Stimulated activated naive CD8-positive, alpha-beta T cell treated with anti-CD3 and anti-CD28 coated beads, Interleukin-15, Interleukin-2, amounts not matched to agents 100 ng/mL and 50 ng/mL, for 24 hours (primary cell): Measurements from ENCODE around the gene GLMN.
"Not testable (repeated sequence)": the region's sequence is repeated elsewhere in the genome, so short reads cannot be mapped to it uniquely, and the experiment has no call there.

Experiments
- H3K27ac Mint-ChIP-seq: one replicate; pipeline ENCODE4 v1.8.0; 2021; ENCODE audit warnings: mild to moderate bottlenecking, mixed read lengths
- H3K27me3 Mint-ChIP-seq: one replicate; pipeline ENCODE4 v1.8.0; 2021; ENCODE audit warnings: mixed read lengths
- H3K36me3 Mint-ChIP-seq: one replicate; pipeline ENCODE4 v1.8.0; 2021; ENCODE audit warnings: low read depth, mixed read lengths
- H3K4me1 Mint-ChIP-seq: one replicate; pipeline ENCODE4 v1.8.0; 2021; ENCODE audit warnings: low read depth, mixed read lengths
- H3K4me3 Mint-ChIP-seq: one replicate; pipeline ENCODE4 v1.8.0; 2021; ENCODE audit warnings: mild to moderate bottlenecking, mixed read lengths
- H3K9me3 Mint-ChIP-seq: one replicate; pipeline ENCODE4 v1.8.0; 2021; ENCODE audit warnings: mixed read lengths

The GLMN gene

GRCh38 chr1:92315766-92316599 lies 17.2 kb upstream of the GLMN start:
- Mint-ChIP-seq H3K4me3 (no peak overlapping the region), H3K27ac (peak overlapping the region; percentile 43), H3K4me1 (peaks cover 65% of the 10 kb centered on the region)

GRCh38 chr1:92314024-92314423 lies 15.2 kb upstream of the GLMN start:
- H3K27me3 Mint-ChIP-seq: no peaks in the 10 kb centered on the region
- H3K36me3 Mint-ChIP-seq: peaks cover 58% of the 10 kb centered on the region
- H3K4me1 Mint-ChIP-seq: peaks cover 66% of the 10 kb centered on the region
- no peaks in the 10 kb centered on the region for H3K9me3 Mint-ChIP-seq
- H3K27ac Mint-ChIP-seq: peak overlapping the region; percentile 41
- no peak overlapping the region for H3K4me3 Mint-ChIP-seq

More at GRCh38 chr1:92315766-92316599, 17.2 kb upstream of the GLMN start:
- H3K9me3 Mint-ChIP-seq: no peaks in the 10 kb centered on the region
- no peaks in the 10 kb centered on the region for H3K27me3 Mint-ChIP-seq
- H3K36me3 Mint-ChIP-seq: peaks cover 59% of the 10 kb centered on the region

DNA sequence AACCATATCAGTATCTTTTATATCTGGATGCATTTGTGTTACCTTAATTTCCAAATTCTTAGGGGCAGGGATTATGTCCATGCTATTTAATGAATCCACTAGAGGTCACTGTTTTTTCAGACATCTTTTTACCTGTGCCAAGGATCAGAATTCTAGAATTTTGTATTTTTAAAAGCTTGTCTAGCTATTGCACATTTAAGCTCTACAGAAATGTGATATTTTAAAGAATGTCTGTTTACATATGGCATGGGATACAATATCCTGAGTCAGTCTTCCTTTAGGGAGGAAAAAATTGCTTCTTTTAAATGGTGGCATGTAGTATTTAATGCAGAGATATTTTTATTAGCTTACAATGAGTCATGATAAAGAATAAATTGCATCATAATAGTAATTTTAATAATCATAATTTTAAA lies 11.4 kb upstream of the GLMN start:
- H3K27me3 Mint-ChIP-seq: no peaks in the 10 kb centered on the region
- peaks cover 27% of the 10 kb centered on the region for H3K4me1 Mint-ChIP-seq
- no peak overlapping the region for H3K27ac Mint-ChIP-seq
- H3K9me3 Mint-ChIP-seq: no peaks in the 10 kb centered on the region
- H3K36me3 Mint-ChIP-seq: peaks cover 66% of the 10 kb centered on the region
- H3K4me3 Mint-ChIP-seq: no peak overlapping the region

DNA sequence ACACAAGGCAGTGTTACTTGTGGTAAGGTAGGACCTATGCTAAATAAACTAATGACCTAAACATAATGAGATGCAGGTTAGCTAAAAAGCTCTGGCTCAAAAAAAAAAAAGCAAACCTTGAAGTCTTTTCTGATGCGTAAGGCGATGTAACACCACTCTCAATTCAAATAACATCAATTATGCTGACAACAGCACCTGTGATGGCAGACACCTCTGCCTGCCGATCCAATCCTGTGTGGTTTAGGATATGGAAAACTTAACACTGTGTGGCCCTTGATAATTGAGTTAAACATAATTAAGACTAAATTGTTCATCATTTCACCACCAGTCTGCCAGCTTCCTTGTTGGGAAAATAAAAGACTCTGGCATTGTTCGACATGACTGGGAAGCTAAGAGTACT lies 9.2 kb upstream of the GLMN start:
- no peaks in the 10 kb centered on the region for H3K9me3 Mint-ChIP-seq
- no peak overlapping the region for H3K27ac Mint-ChIP-seq
- H3K27me3 Mint-ChIP-seq: no peaks in the 10 kb centered on the region
- H3K4me3 Mint-ChIP-seq: no peak overlapping the region
- peaks cover 8% of the 10 kb centered on the region for H3K4me1 Mint-ChIP-seq
- peaks cover 58% of the 10 kb centered on the region for H3K36me3 Mint-ChIP-seq

- Mint-ChIP-seq H3K9me3 (no peaks in the 10 kb centered on the region), H3K4me1 (peaks cover 11% of the 10 kb centered on the region), H3K27me3 (no peaks in the 10 kb centered on the region), H3K36me3 (peaks cover 51% of the 10 kb centered on the region), H3K27ac (no peak overlapping the region), H3K4me3 (no peak overlapping the region)
Observed at GRCh38 chr1:92306020-92306419, 7.2 kb upstream of the GLMN start.

DNA sequence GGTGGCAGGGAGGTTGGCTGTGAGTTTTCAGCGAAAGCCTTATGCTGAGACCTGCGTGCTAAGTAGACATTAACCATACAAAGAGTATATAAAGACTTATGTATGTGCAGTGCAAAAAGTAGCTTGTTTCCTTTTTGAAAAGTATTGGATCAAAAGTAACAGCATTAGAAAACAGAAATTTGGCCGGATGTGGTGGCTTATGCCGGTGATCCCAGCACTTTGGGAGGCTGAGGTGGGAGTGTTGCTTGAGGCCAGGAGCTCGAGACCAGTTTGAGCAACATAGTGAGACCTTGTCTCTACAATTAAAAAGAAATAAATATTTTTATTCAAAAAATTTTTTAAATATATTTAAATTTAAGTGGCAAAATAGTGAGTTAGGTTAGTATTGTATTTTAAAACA lies 2.2 kb upstream of the GLMN start:
- Mint-ChIP-seq H3K4me3 (no peak overlapping the region), H3K27ac (no peak overlapping the region), H3K36me3 (peaks cover 44% of the 10 kb centered on the region), H3K4me1 (peaks cover 38% of the 10 kb centered on the region), H3K27me3 (no peaks in the 10 kb centered on the region), H3K9me3 (no peaks in the 10 kb centered on the region)

- Mint-ChIP-seq H3K27me3 (no peaks in the 10 kb centered on the region), H3K9me3 (no peaks in the 10 kb centered on the region), H3K27ac (peak overlapping the region; percentile 97), H3K4me1 (peaks cover 39% of the 10 kb centered on the region), H3K36me3 (peaks cover 50% of the 10 kb centered on the region), H3K4me3 (peak overlapping the region; percentile 96)
Observed at GRCh38 chr1:92299477-92300150, 827 bp upstream of the GLMN start.

DNA sequence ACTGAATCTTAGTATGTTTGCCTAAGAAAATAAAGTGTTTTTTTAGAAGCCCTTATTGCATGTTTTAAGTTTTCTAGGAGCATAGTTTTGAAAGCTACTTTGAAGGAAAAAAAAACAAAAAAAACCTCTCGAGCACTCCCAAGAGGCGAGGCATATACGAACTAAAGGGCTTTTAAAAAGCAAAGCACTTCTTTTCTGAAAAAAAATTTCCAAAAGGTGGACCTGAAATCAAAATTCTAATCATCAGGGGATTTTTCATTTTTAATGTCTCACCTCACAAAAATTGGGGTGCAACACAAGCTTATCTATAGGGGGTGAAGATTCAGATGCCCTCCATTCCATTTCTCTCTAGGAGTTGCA lies 594 bp downstream of the GLMN start:
- peaks cover 48% of the 10 kb centered on the region for H3K36me3 Mint-ChIP-seq
- H3K27me3 Mint-ChIP-seq: no peaks in the 10 kb centered on the region
- peaks cover 39% of the 10 kb centered on the region for H3K4me1 Mint-ChIP-seq
- peak overlapping the region; percentile 97 for H3K27ac Mint-ChIP-seq
- no peaks in the 10 kb centered on the region for H3K9me3 Mint-ChIP-seq
- H3K4me3 Mint-ChIP-seq: peak overlapping the region; percentile 96

DNA sequence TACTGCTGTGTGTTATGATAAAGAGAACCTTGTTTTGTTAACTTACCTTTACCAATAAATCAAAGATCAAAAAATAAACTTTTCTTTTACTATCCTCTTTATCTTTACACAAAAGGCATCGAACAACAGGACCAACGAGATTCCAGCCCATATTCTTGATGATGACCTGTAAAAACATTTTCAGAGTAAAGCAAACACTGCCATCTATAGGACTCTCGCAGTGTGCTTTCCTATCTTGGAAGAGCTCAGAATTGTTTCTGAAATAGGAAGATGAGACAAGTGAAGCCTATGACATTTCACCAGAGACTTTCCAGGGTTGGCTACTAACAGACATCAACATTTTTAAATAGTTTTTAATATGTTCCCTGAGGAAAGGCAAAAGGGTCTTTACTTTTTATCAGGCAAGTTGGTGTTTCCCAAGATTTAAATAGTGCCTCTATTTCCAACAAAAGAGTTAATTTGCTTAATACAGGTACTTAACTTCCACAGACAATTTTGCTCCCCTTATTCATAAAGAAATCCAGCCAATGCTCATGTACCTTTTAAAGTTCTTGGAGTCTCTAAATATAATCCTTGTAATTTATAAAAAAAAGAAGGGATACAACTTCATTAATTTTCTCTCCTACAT lies 7.3 kb downstream of the GLMN start:
- no peak overlapping the region for H3K4me3 Mint-ChIP-seq

DNA sequence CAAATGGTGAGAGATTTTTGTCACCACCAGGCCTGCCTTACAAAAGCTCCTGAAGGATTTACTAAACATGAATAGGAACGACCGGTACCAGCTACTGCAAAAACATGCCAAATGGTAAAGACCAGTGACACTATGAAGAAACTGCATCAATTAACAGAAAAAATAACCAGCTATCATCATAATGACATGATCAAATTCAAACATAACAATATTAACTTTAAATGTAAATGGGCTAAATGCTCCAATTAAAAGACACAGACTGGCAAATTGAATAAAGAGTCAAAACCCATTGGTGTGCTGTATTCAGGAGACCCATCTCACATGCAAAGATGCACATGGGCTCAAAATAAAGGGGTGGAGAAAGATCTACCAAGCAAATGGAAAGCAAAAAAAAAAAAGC lies 17.4 kb downstream of the GLMN start:
- H3K4me1 Mint-ChIP-seq, H3K27me3 Mint-ChIP-seq, H3K4me3 Mint-ChIP-seq, H3K27ac Mint-ChIP-seq, H3K9me3 Mint-ChIP-seq: not testable (repeated sequence)
- peaks cover 87% of the 10 kb centered on the region for H3K36me3 Mint-ChIP-seq

More for the DNA sequence above, 7.3 kb downstream of the GLMN start:
- Mint-ChIP-seq H3K27me3 (no peaks in the 10 kb centered on the region), H3K36me3 (peaks cover 53% of the 10 kb centered on the region), H3K9me3 (no peaks in the 10 kb centered on the region), H3K27ac (no peak overlapping the region), H3K4me1 (peaks cover 5% of the 10 kb centered on the region)

GRCh38 chr1:92279781-92280180 lies 19.0 kb downstream of the GLMN start:
- not testable (repeated sequence) for H3K9me3 Mint-ChIP-seq, H3K4me3 Mint-ChIP-seq, H3K27ac Mint-ChIP-seq, H3K4me1 Mint-ChIP-seq, H3K27me3 Mint-ChIP-seq
- peaks cover 81% of the 10 kb centered on the region for H3K36me3 Mint-ChIP-seq

- Mint-ChIP-seq H3K36me3 (peaks cover 77% of the 10 kb centered on the region), H3K27ac (no peak overlapping the region), H3K4me3 (no peak overlapping the region), H3K9me3 (peaks cover 4% of the 10 kb centered on the region), H3K27me3 (no peaks in the 10 kb centered on the region), H3K4me1 (no peaks in the 10 kb centered on the region)
Observed at GRCh38 chr1:92277105-92277723, 21.6 kb downstream of the GLMN start.

DNA sequence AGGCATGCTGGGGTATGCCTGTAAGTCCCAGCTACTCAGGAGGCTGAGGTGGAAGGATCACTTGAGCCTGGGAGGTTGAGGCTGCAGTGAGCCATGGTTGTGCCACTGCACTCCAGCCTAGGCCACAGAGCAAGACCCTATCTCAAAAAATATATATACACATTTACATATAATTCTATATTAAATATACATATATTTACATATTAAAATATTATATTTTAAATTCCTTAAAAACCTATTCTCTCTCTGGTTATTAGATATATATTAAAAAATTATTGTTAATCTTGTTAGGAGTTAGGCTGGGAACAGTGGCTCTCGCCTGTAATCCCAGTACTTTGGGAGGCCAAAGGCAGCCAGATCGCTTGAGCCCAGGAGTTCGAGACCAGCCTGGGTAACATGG lies 22.7 kb downstream of the GLMN start:
- H3K9me3 Mint-ChIP-seq: peaks cover 4% of the 10 kb centered on the region
- no peak overlapping the region for H3K4me3 Mint-ChIP-seq
- H3K27me3 Mint-ChIP-seq: no peaks in the 10 kb centered on the region
- H3K36me3 Mint-ChIP-seq: peaks cover 69% of the 10 kb centered on the region
- no peaks in the 10 kb centered on the region for H3K4me1 Mint-ChIP-seq
- H3K27ac Mint-ChIP-seq: no peak overlapping the region

GRCh38 chr1:92274939-92275338 lies 23.8 kb downstream of the GLMN start:
- Mint-ChIP-seq H3K4me3 (no peak overlapping the region), H3K27me3 (no peaks in the 10 kb centered on the region), H3K36me3 (peaks cover 63% of the 10 kb centered on the region), H3K27ac (no peak overlapping the region), H3K9me3 (no peaks in the 10 kb centered on the region), H3K4me1 (no peaks in the 10 kb centered on the region)

DNA sequence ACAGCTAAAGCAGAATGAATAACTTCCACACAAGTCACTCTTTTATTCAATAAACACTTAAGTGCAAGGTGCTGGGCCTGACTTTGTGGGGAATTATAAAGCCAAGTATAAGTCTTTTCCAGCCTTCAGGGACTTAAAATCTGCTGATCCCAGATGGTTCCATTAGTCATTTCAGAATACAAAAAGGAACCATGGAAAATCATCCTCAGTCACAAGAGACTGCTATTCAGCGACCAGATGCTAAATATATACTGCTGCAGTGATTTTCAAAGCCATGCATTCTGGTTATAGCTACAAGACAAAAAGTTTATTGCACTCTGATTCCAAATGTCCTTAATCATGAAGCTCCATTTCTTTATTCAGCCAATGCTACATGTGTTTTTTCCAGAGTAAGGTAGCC lies 25.7 kb downstream of the GLMN start:
- Mint-ChIP-seq H3K36me3 (peaks cover 70% of the 10 kb centered on the region), H3K27ac (no peak overlapping the region), H3K9me3 (no peaks in the 10 kb centered on the region), H3K4me3 (no peak overlapping the region), H3K27me3 (no peaks in the 10 kb centered on the region), H3K4me1 (no peaks in the 10 kb centered on the region)
